IMR-90 (cell line): ENCODE results near the gene TMBIM1. TPM values are rescaled to one million over a fixed set of nuclear protein-coding genes. Genes with fewer than 3 reads are reported as not detected.
A peak's percentile ranks its signal among the peaks of the same experiment; 100 is the strongest.

Experiments used
- ATAC-seq: fragments of 200-7000 bp; cut with Tn5 transposase; 2 replicates; pipeline ENCODE4 v1.9.1; 2020; ENCODE audit warnings: low read depth, mild to moderate bottlenecking, moderate library complexity
- BruUV-seq: library from RNA; stranded (reverse); fragments of 400-500 nt; replicated peaks from 2 replicates; lab custom pipeline; 2021; lab: Mats Ljungman, UMichigan
- CTCF ChIA-PET: fragments of 300-600 bp; formaldehyde crosslinking; extraction: SDS; loops from one replicate; lab custom pipeline; 2021; ENCODE audit warnings: antibody characterized with exemption; lab: Yijun Ruan, JAX
- POLR2A ChIA-PET: fragments of 300-600 bp; sonication (Branson Sonifier 250); formaldehyde crosslinking; loops from one replicate; lab custom pipeline; 2022; ENCODE audit warnings: antibody characterized with exemption; ENCODE audit not compliant: unreplicated experiment; lab: Charles Lee
- DNase-seq: peaks from one replicate; pipeline ENCODE4 v3.0.0; 2013
- H2AFZ ChIP-seq: replicated peaks from 2 replicates; pipeline ENCODE3; 2013; ENCODE audit warnings: low read length, mild to moderate bottlenecking; ENCODE audit not compliant: poor library complexity
- H2AK5ac ChIP-seq: 2 replicates; pipeline ENCODE4 v1.6.1; 2013; ENCODE audit warnings: low read depth, low read length, inconsistent platforms
- H2AK9ac ChIP-seq: replicated peaks from 2 replicates; pipeline ENCODE3; 2013; ENCODE audit warnings: mild to moderate bottlenecking, low read depth, low read length, moderate library complexity; ENCODE audit not compliant: poor library complexity
- H2BK120ac ChIP-seq: 2 replicates; pipeline ENCODE4 v1.6.1; 2013; ENCODE audit warnings: low read depth, low read length, inconsistent platforms
- H2BK15ac ChIP-seq: 3 replicates; pipeline ENCODE4 v1.6.1; 2013; ENCODE audit warnings: low read depth, low read length, inconsistent platforms
- H2BK20ac ChIP-seq: 2 replicates; pipeline ENCODE4 v1.6.1; 2013; ENCODE audit warnings: low read depth, mild to moderate bottlenecking, inconsistent platforms, low read length, moderate library complexity
- H2BK5ac ChIP-seq: 2 replicates; pipeline ENCODE4 v1.6.1; 2013; ENCODE audit warnings: mild to moderate bottlenecking, low read depth, low read length, inconsistent platforms; ENCODE audit not compliant: poor library complexity, severe bottlenecking
- H3K14ac ChIP-seq: replicated peaks from 2 replicates; pipeline ENCODE4 v1.6.1; 2013; ENCODE audit warnings: low read depth, low read length, inconsistent platforms
- H3K18ac ChIP-seq: 2 replicates; pipeline ENCODE4 v1.6.1; 2013; ENCODE audit warnings: low read depth, low read length, control low read depth
- H3K23ac ChIP-seq: 2 replicates; pipeline ENCODE4 v1.6.1; 2013; ENCODE audit warnings: low read depth, low read length, inconsistent platforms
- H3K27ac ChIP-seq: 2 replicates; pipeline ENCODE4 v1.5.1; 2013; ENCODE audit warnings: mild to moderate bottlenecking, control low read depth, low read length; ENCODE audit not compliant: insufficient read depth
- H3K27me3 ChIP-seq: 2 replicates; pipeline ENCODE4 v1.6.1; 2013; ENCODE audit warnings: low read length; ENCODE audit not compliant: control insufficient read depth, insufficient read depth
- H3K36me3 ChIP-seq: 2 replicates; pipeline ENCODE4 v1.6.1; 2013; ENCODE audit warnings: low read length, mixed read lengths; ENCODE audit not compliant: control insufficient read depth, insufficient read depth
- H3K4ac ChIP-seq: 2 replicates; pipeline ENCODE4 v1.6.1; 2013; ENCODE audit warnings: low read depth, low read length, inconsistent platforms
- H3K4me1 ChIP-seq: 2 replicates; pipeline ENCODE4 v1.6.1; 2013; ENCODE audit warnings: low read length, mixed read lengths; ENCODE audit not compliant: control insufficient read depth, insufficient read depth
- H3K4me2 ChIP-seq: 2 replicates; pipeline ENCODE4 v1.6.1; 2013; ENCODE audit warnings: low read depth, mild to moderate bottlenecking, control low read depth, low read length, moderate library complexity
- H3K4me3 ChIP-seq: 2 replicates; pipeline ENCODE4 v1.5.1; 2013; ENCODE audit warnings: low read depth, mild to moderate bottlenecking, control low read depth, low read length, moderate library complexity; ENCODE audit not compliant: insufficient read depth
- H3K56ac ChIP-seq: 2 replicates; pipeline ENCODE4 v1.6.1; 2013; ENCODE audit warnings: low read length, inconsistent platforms; ENCODE audit not compliant: insufficient read depth; ENCODE audit errors: extremely low read depth
- H3K79me1 ChIP-seq, 2 experiments: 2 replicates each; pipeline ENCODE4 v1.6.1; 2013; ENCODE audit warnings: low read length in 2 of 2, inconsistent platforms in 1 of 2, low read depth in 1 of 2
- H3K9ac ChIP-seq: 2 replicates; pipeline ENCODE4 v1.6.1; 2013; ENCODE audit warnings: low read depth, low read length, control low read depth
- H3K9me1 ChIP-seq: 2 replicates; pipeline ENCODE4 v1.6.1; 2013; ENCODE audit warnings: low read length, inconsistent platforms; ENCODE audit not compliant: insufficient read depth
- H3K9me3 ChIP-seq: 2 replicates; pipeline ENCODE4 v1.6.1; 2013; ENCODE audit warnings: low read length; ENCODE audit not compliant: control insufficient read depth, insufficient read depth
- H4K20me1 ChIP-seq: 2 replicates; pipeline ENCODE4 v1.6.1; 2013; ENCODE audit warnings: low read length, inconsistent platforms; ENCODE audit not compliant: insufficient read depth
- H4K5ac ChIP-seq: 2 replicates; pipeline ENCODE4 v1.6.1; 2013; ENCODE audit warnings: mild to moderate bottlenecking, low read depth, low read length, control low read depth
- H4K8ac ChIP-seq, 2 experiments: 2 replicates each; pipeline ENCODE4 v1.6.1; 2013; ENCODE audit warnings: low read depth in 2 of 2, low read length in 2 of 2, control low read depth in 1 of 2, inconsistent platforms in 1 of 2
- H4K91ac ChIP-seq: 2 replicates; pipeline ENCODE4 v1.6.1; 2013; ENCODE audit warnings: low read depth, low read length, inconsistent platforms; ENCODE audit not compliant: insufficient read depth
- BHLHE40 ChIP-seq: fragments of 150-350 bp; IDR thresholded peaks from 2 replicates; pipeline ENCODE4 v1.6.1; 2016; ENCODE audit warnings: mild to moderate bottlenecking, low read depth, low read length
- CEBPB ChIP-seq: IDR thresholded peaks from 2 replicates; pipeline ENCODE4 v1.6.1; 2012; ENCODE audit warnings: low read depth, low read length, improper control_type of control experiment
- CHD1 ChIP-seq: IDR thresholded peaks from 2 replicates; pipeline ENCODE4 v1.6.1; 2012; ENCODE audit warnings: low read depth, low read length, improper control_type of control experiment
- FOS ChIP-seq: fragments of 150-350 bp; IDR thresholded peaks from 2 replicates; pipeline ENCODE4 v1.6.1; 2016; ENCODE audit warnings: low read depth, low read length
- MAZ ChIP-seq: IDR thresholded peaks from 2 replicates; pipeline ENCODE4 v1.6.1; 2012; ENCODE audit warnings: low read depth, mild to moderate bottlenecking, low read length, improper control_type of control experiment, moderate library complexity, borderline replicate concordance
- MXI1 ChIP-seq: IDR thresholded peaks from 2 replicates; pipeline ENCODE4 v1.6.1; 2012; ENCODE audit warnings: low read depth, mild to moderate bottlenecking, low read length, moderate library complexity, borderline replicate concordance
- NFE2L2 ChIP-seq: fragments of 150-350 bp; IDR thresholded peaks from 2 replicates; pipeline ENCODE4 v1.6.1; 2016; ENCODE audit warnings: low read depth, mild to moderate bottlenecking, low read length
- POLR2A ChIP-seq: IDR thresholded peaks from 2 replicates; pipeline ENCODE4 v1.6.1; 2012; ENCODE audit warnings: mild to moderate bottlenecking, low read depth, low read length
- RAD21 ChIP-seq: IDR thresholded peaks from 2 replicates; pipeline ENCODE4 v1.6.1; 2012; ENCODE audit warnings: low read length, improper control_type of control experiment
- RCOR1 ChIP-seq: IDR thresholded peaks from 2 replicates; pipeline ENCODE4 v1.6.1; 2012; ENCODE audit warnings: mild to moderate bottlenecking, low read length, improper control_type of control experiment; ENCODE audit not compliant: insufficient replicate concordance
- RFX5 ChIP-seq: IDR thresholded peaks from 2 replicates; pipeline ENCODE4 v1.8.0; 2012; ENCODE audit warnings: low read depth, mild to moderate bottlenecking, low read length, moderate library complexity
- SMC3 ChIP-seq: fragments of 150-350 bp; IDR thresholded peaks from 2 replicates; pipeline ENCODE4 v1.6.1; 2016; ENCODE audit warnings: low read depth, mild to moderate bottlenecking, antibody characterized with exemption, low read length, moderate library complexity
- WGBS, 2 experiments: methylation state at CpG; one replicate each; pipeline versions ENCODE4 v1.1.5 to v1.1.7; 2013; ENCODE audit warnings: missing lambda C conversion rate in 2 of 2; ENCODE audit not compliant: insufficient read length in 1 of 2; ENCODE audit errors: extremely low coverage in 2 of 2; 5-methylcytosine and 5-hydroxymethylcytosine counted together
- dilution Hi-C: fragments of 300-500 bp; cut with HindIII; formaldehyde crosslinking; loops from one replicate; pipeline ENCODE4 v1.14.3; 2018; ENCODE audit warnings: low sequenced_read_pairs; ENCODE audit not compliant: unreplicated experiment
- in situ Hi-C: fragments of 300-500 bp; cut with MboI; formaldehyde crosslinking; loops from 3 replicates; pipeline ENCODE4 v1.14.3; 2019; ENCODE audit warnings: low sequenced_read_pairs, inconsistent platforms, mixed read lengths
- intact Hi-C: fragments of 100-400 bp; cut with micrococcal nuclease; formaldehyde crosslinking; loops from 2 replicates; pipeline ENCODE4 v1.10.0; 2022
- polyA plus RNA-seq, 3 experiments: library from polyadenylated mRNA; depleted of rRNA; stranded (reverse); fragments of >200 nt; gene quantifications; 2 replicates each; pipeline ENCODE4 v1.2.3, GENCODE V29; 2012; ENCODE audit warnings: low replicate concordance in 1 of 3
- total RNA-seq: library from RNA; depleted of rRNA; stranded (reverse); fragments of >200 nt; gene quantifications from 2 replicates; pipeline ENCODE4 v1.2.3, GENCODE V29; 2012
- TF ChIP-seq, protein P1 (sequence below): fragments of 150-350 bp; IDR thresholded peaks from 2 replicates; pipeline ENCODE4 v1.6.1; 2016; ENCODE audit warnings: low read depth, mild to moderate bottlenecking, low read length, moderate library complexity, borderline replicate concordance
- TF ChIP-seq, protein P2 (sequence below): fragments of 150-350 bp; IDR thresholded peaks from 2 replicates; pipeline ENCODE4 v1.6.1; 2017; ENCODE audit warnings: mild to moderate bottlenecking, antibody characterized with exemption, low read length, low read depth
- TF ChIP-seq, protein P3 (sequence below): conservative IDR thresholded peaks from 2 replicates; pipeline ENCODE4 v1.5.1; 2012; ENCODE audit warnings: mild to moderate bottlenecking, low read depth, low read length, improper control_type of control experiment

The TMBIM1 gene
- total and polyA plus RNA-seq, 2 of the 4 experiments (the other 2 are of a cell fraction) = 84.6 to 102 TPM

DNA sequence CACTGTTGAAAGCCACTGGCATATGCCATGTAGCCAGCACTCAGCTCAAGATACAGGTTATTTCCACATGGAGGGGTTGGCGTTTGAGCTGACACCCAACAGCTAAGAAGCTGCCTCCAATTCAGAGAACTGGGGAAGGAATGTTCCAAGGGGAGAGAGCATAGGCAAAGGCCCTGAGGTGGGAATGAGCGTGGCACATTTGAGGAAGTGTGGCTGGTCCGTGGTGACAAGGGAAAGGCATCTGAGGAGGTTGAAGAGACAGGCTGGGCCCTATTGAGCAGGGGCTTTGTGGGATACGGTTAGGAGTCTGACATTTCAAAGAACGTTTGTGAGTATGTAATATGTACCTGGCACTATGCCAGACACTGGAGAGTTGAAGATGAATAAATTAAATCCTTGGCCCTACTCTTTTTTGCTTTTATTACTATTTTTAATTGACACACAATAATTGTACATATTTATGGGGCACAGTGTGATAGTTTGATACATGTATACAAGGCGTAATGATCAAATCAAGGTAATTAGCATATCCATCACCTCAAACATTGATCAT lies 27.6 kb upstream of the TMBIM1 start:
- Histone ChIP-seq H4K8ac (no peak overlapping the region), H2BK20ac (no peak overlapping the region), H2BK120ac (no peak overlapping the region), H2AK9ac (no peak overlapping the region), H3K4me1 (peaks cover 15% of the 10 kb centered on the region), H3K79me1 (no peaks in the 10 kb centered on the region), H3K56ac (no peak overlapping the region), H3K9me3 (no peaks in the 10 kb centered on the region), H3K4ac (no peak overlapping the region), H3K4me3 (no peak overlapping the region), H3K4me2 (no peak overlapping the region), H3K36me3 (no peaks in the 10 kb centered on the region), H2BK15ac (no peak overlapping the region), H4K91ac (no peak overlapping the region), H2AK5ac (0 out of 2 replicates have a peak overlapping the region, but pooled peaks have one; percentile 1), H3K18ac (no peak overlapping the region), H4K5ac (no peak overlapping the region), H2BK5ac (no peak overlapping the region), H3K9ac (no peak overlapping the region), H4K20me1 (no peaks in the 10 kb centered on the region), H3K27ac (no peak overlapping the region), H3K23ac (no peak overlapping the region), H3K14ac (no peak overlapping the region), H3K9me1 (peaks cover 12% of the 10 kb centered on the region), H3K27me3 (no peaks in the 10 kb centered on the region), H2AFZ (no peak overlapping the region)
- TF ChIP-seq, protein P1, sequence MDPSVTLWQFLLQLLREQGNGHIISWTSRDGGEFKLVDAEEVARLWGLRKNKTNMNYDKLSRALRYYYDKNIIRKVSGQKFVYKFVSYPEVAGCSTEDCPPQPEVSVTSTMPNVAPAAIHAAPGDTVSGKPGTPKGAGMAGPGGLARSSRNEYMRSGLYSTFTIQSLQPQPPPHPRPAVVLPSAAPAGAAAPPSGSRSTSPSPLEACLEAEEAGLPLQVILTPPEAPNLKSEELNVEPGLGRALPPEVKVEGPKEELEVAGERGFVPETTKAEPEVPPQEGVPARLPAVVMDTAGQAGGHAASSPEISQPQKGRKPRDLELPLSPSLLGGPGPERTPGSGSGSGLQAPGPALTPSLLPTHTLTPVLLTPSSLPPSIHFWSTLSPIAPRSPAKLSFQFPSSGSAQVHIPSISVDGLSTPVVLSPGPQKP = no peak
- TF ChIP-seq MXI1 (no peak), NFE2L2 (no peak), RFX5 (no peak), CEBPB (no peak), FOS (no peak), BHLHE40 (no peak), MAZ (no peak), RAD21 (no peak), RCOR1 (no peak), POLR2A (no peak), CHD1 (no peak), SMC3 (no peak)
- TF ChIP-seq, protein P2, sequence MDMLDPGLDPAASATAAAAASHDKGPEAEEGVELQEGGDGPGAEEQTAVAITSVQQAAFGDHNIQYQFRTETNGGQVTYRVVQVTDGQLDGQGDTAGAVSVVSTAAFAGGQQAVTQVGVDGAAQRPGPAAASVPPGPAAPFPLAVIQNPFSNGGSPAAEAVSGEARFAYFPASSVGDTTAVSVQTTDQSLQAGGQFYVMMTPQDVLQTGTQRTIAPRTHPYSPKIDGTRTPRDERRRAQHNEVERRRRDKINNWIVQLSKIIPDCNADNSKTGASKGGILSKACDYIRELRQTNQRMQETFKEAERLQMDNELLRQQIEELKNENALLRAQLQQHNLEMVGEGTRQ = no peak
- TF ChIP-seq, protein P3, sequence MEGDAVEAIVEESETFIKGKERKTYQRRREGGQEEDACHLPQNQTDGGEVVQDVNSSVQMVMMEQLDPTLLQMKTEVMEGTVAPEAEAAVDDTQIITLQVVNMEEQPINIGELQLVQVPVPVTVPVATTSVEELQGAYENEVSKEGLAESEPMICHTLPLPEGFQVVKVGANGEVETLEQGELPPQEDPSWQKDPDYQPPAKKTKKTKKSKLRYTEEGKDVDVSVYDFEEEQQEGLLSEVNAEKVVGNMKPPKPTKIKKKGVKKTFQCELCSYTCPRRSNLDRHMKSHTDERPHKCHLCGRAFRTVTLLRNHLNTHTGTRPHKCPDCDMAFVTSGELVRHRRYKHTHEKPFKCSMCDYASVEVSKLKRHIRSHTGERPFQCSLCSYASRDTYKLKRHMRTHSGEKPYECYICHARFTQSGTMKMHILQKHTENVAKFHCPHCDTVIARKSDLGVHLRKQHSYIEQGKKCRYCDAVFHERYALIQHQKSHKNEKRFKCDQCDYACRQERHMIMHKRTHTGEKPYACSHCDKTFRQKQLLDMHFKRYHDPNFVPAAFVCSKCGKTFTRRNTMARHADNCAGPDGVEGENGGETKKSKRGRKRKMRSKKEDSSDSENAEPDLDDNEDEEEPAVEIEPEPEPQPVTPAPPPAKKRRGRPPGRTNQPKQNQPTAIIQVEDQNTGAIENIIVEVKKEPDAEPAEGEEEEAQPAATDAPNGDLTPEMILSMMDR = no peak
- WGBS, 2 experiments = no CpG with 5 or more reads among the region's 6 CpGs
- no peak for ATAC-seq
- no TSS peak for BruUV-seq
- dilution Hi-C loops = no loop called here
- no peak for DNase-seq
- intact Hi-C loops = no loop called here
- CTCF ChIA-PET = interaction anchor here (0.6 kb wide), 1 partner anchor 20 kb away, joined by 3 read pairs; no protein-coding TSS in a partner anchor
- POLR2A ChIA-PET = no interaction called here
- in situ Hi-C loops = no loop called here
